HepG2 (cell line): ENCODE measurements around the gene CFAP92. TPM values are rescaled to one million over a fixed set of nuclear protein-coding genes. Genes with fewer than 3 reads are reported as not detected.

ENCODE experiments used
- ELF4 ChIP-seq: sonication (generic); formaldehyde crosslinking; IDR thresholded peaks from 2 replicates; pipeline ENCODE4 v1.5.0; 2020; ENCODE audit warnings: missing genetic modification reagents, mild to moderate bottlenecking, moderate library complexity, borderline replicate concordance
- ETS1 ChIP-seq: sonication (generic); formaldehyde crosslinking; IDR thresholded peaks from 2 replicates; pipeline ENCODE4 v1.4.0; 2020; ENCODE audit warnings: missing genetic modification reagents
- HNF4A ChIP-seq: sonication (generic); formaldehyde crosslinking; IDR thresholded peaks from 2 replicates; pipeline ENCODE4 v1.4.0; 2020; ENCODE audit warnings: missing genetic modification reagents
- IKZF4 ChIP-seq: sonication (generic); formaldehyde crosslinking; IDR thresholded peaks from 2 replicates; pipeline ENCODE4 v1.5.1; 2020; ENCODE audit warnings: borderline replicate concordance, mild to moderate bottlenecking, low read depth, missing genetic modification reagents; ENCODE audit errors: not compliant biosample characterization
- ISL2 ChIP-seq: sonication (generic); formaldehyde crosslinking; IDR thresholded peaks from 2 replicates; pipeline ENCODE4 v1.5.0; 2020; ENCODE audit warnings: missing genetic modification reagents
- MAZ ChIP-seq, 2 experiments: sonication (generic) in 1 of 2; formaldehyde crosslinking in 1 of 2; IDR thresholded peaks; 2 replicates each; pipeline versions ENCODE4 v1.5.0 to v1.6.1; 2012 to 2020; ENCODE audit warnings: low read depth in 2 of 2, mild to moderate bottlenecking in 2 of 2, borderline replicate concordance in 1 of 2, improper control_type of control experiment in 1 of 2, low read length in 1 of 2, missing genetic modification reagents in 1 of 2, moderate library complexity in 1 of 2
- PRDM10 ChIP-seq: sonication (generic); formaldehyde crosslinking; IDR thresholded peaks from 2 replicates; pipeline ENCODE4 v1.4.0; 2020; ENCODE audit warnings: low read depth, missing genetic modification reagents
- RORA ChIP-seq: sonication (generic); formaldehyde crosslinking; IDR thresholded peaks from 2 replicates; pipeline ENCODE4 v1.5.0; 2020; ENCODE audit warnings: mild to moderate bottlenecking, missing genetic modification reagents, moderate library complexity
- TCF12 ChIP-seq, 2 experiments: fragments of 450-650 bp in 1 of 2; sonication (generic) in 1 of 2; formaldehyde crosslinking in 1 of 2; IDR thresholded peaks; 2 replicates each; pipeline versions ENCODE4 v1.6.1 to v1.8.0; 2017 to 2022; ENCODE audit warnings: antibody characterized with exemption in 1 of 2, mild to moderate bottlenecking in 1 of 2, missing genetic modification reagents in 1 of 2, moderate library complexity in 1 of 2
- ZBTB7B ChIP-seq: sonication (generic); formaldehyde crosslinking; IDR thresholded peaks from 2 replicates; pipeline ENCODE4 v1.4.0; 2020; ENCODE audit warnings: missing genetic modification reagents
- ZHX1 ChIP-seq: sonication (generic); formaldehyde crosslinking; IDR thresholded peaks from 2 replicates; pipeline ENCODE4 v1.8.1; 2022; ENCODE audit warnings: low read depth, mild to moderate bottlenecking, missing genetic modification reagents
- ZNF234 ChIP-seq: sonication (generic); formaldehyde crosslinking; conservative IDR thresholded peaks from 2 replicates; pipeline ENCODE4 v1.5.1; 2020; ENCODE audit warnings: mild to moderate bottlenecking, missing genetic modification reagents
- ZNF292 ChIP-seq: sonication (generic); formaldehyde crosslinking; IDR thresholded peaks from 2 replicates; pipeline ENCODE4 v1.8.1; 2022; ENCODE audit warnings: mild to moderate bottlenecking, low read depth, missing genetic modification reagents, borderline replicate concordance
- ZNF800 ChIP-seq: sonication (generic); formaldehyde crosslinking; IDR thresholded peaks from 2 replicates; pipeline ENCODE4 v1.4.0; 2020; ENCODE audit warnings: missing genetic modification reagents
- polyA plus RNA-seq, 8 experiments: library from polyadenylated mRNA; depleted of rRNA in 3 of 8; stranded (reverse) in 7 of 8; unstranded in 1 of 8; fragments of >200 nt; fragmentation: Illumina TruSeq in 4 of 8; extraction: Trizol in 4 of 8; gene quantifications; 2 replicates each; pipeline versions ENCODE4 v1.2.1 to v1.2.3, GENCODE V29; 2011 to 2016; ENCODE audit warnings: low read depth in 4 of 8, missing spikeins in 1 of 8, mixed read lengths in 1 of 8; ENCODE audit not compliant: insufficient read depth in 1 of 8
- total RNA-seq, 5 experiments: library from RNA; depleted of rRNA; stranded (reverse); fragments of >200 nt; fragmentation: Illumina TruSeq; extraction: Trizol; gene quantifications; 2 replicates each; pipeline ENCODE4 v1.2.3, GENCODE V29; 2016; ENCODE audit warnings: low read depth in 1 of 5
- TF ChIP-seq, protein P1 (sequence below): IDR thresholded peaks from 2 replicates; pipeline ENCODE4 v1.6.1; 2016; ENCODE audit warnings: missing compliant biosample characterization, missing genetic modification reagents, borderline replicate concordance

The CFAP92 gene
- total and polyA plus RNA-seq, 2 of the 13 experiments (the other 11 are each of a cell fraction or from before 2014, with no cell fraction given): 0.18 to 0.46 TPM

- TF ChIP-seq ETS1 (CRISPR knock-in tag) (no peak), ZBTB7B (CRISPR knock-in tag) (peak; percentile 68; the same call in 1 of the 2 replicates), HNF4A (CRISPR knock-in tag) (no peak), ZNF800 (CRISPR knock-in tag) (peak; percentile 85), ISL2 (CRISPR knock-in tag) (no peak), IKZF4 (CRISPR knock-in tag) (peak; percentile 85), ELF4 (CRISPR knock-in tag) (peak; percentile 87), ZHX1 (CRISPR knock-in tag) (peak; percentile 93; the same call in 1 of the 2 replicates), ZNF234 (CRISPR knock-in tag) (no peak), MAZ (IDR thresholded peaks at IDR 0.05; ENCODE audit: borderline replicate concordance, low read depth, low read length) (0 out of 2 replicates have a peak, but pooled peaks have one; percentile 27), MAZ (CRISPR knock-in tag; IDR thresholded peaks at IDR 0.05; ENCODE audit: low read depth) (peak; percentile 96), RORA (no peak), TCF12 (IDR thresholded peaks at IDR 0.05) (no peak), TCF12 (CRISPR knock-in tag; IDR thresholded peaks at IDR 0.05) (peak; percentile 48; the same call in 1 of the 2 replicates), ZNF292 (CRISPR knock-in tag) (peak; percentile 46; the same call in 1 of the 2 replicates), PRDM10 (peak; percentile 49; the same call in 1 of the 2 replicates)
- TF ChIP-seq, protein P1, sequence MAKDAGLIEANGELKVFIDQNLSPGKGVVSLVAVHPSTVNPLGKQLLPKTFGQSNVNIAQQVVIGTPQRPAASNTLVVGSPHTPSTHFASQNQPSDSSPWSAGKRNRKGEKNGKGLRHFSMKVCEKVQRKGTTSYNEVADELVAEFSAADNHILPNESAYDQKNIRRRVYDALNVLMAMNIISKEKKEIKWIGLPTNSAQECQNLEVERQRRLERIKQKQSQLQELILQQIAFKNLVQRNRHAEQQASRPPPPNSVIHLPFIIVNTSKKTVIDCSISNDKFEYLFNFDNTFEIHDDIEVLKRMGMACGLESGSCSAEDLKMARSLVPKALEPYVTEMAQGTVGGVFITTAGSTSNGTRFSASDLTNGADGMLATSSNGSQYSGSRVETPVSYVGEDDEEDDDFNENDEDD (CRISPR knock-in tag): peak; percentile 100
Observed at GRCh38 chr3:128879125-128879969, 114.5 kb downstream of the CFAP92 start, which contains the start of gene ACAD9 (continued).
